ENCODE measurements around the gene GMEB2. TPM values are rescaled to one million over a fixed set of nuclear protein-coding genes. Genes with fewer than 3 reads are reported as not detected.

GMEB2 gene
- total and polyA plus RNA-seq, 2 donors (not counting 1 experiment from before 2014, with no cell fraction given), result 6.3 to 10.9 TPM

DNA sequence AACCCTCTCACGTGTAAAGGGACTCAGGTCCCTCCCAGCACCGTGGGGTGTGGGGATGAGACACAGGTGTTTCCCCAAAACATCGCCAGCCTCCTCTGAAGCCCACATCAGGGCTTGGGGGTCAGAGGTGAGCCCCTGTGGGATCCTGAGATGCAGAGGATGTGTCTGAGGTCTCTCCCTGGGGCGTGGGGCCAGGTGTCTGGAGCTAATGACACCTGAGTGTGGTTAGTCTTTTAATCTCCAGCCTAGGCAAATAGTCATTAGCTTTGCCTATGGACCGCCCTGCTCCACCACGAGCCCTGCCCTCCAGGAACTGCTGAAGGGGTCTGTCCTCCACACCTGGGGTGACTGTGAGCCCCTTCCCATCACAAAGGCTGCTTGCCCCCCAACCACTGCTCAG lies 81.1 kb downstream of the GMEB2 start:
- H4K20me1 ChIP-seq (ENCODE audit: control insufficient read depth, extremely low read depth, insufficient read depth, low read length), result no peaks in the 10 kb centered on the region
- no peak overlapping the region for H3K4me3 ChIP-seq (replicated peaks in 1 of 4; ENCODE audit: control extremely low read depth in 1 of 4, insufficient read depth in 1 of 4, low read depth in 3 of 4, low read length in 4 of 4)
- H3K4me1 ChIP-seq (ENCODE audit: control insufficient read depth, extremely low read depth, insufficient read depth, low read length), result no peaks in the 10 kb centered on the region
- H3K27ac ChIP-seq (ENCODE audit: insufficient read depth, low read length), result no peak overlapping the region
- peaks cover 11% of the 10 kb centered on the region for H3K27me3 ChIP-seq (ENCODE audit: control insufficient read depth, insufficient read depth, low read length)
- DNase-seq (ENCODE audit: low read depth in 2 of 2), result no peak
- H3K36me3 ChIP-seq (ENCODE audit: control insufficient read depth, insufficient read depth, low read length), result no peaks in the 10 kb centered on the region
- no peaks in the 10 kb centered on the region for H3K9me3 ChIP-seq (ENCODE audit: control insufficient read depth, insufficient read depth, low read depth, low read length)
- no peaks in the 10 kb centered on the region for H3K79me2 ChIP-seq (ENCODE audit: control insufficient read depth, insufficient read depth, low read length)
- H3K9ac ChIP-seq (ENCODE audit: insufficient read depth, low read length), result no peak overlapping the region
- no peak overlapping the region for H3K4me2 ChIP-seq (ENCODE audit: extremely low read depth, insufficient read depth, low read length)
- TF ChIP-seq, protein P1, sequence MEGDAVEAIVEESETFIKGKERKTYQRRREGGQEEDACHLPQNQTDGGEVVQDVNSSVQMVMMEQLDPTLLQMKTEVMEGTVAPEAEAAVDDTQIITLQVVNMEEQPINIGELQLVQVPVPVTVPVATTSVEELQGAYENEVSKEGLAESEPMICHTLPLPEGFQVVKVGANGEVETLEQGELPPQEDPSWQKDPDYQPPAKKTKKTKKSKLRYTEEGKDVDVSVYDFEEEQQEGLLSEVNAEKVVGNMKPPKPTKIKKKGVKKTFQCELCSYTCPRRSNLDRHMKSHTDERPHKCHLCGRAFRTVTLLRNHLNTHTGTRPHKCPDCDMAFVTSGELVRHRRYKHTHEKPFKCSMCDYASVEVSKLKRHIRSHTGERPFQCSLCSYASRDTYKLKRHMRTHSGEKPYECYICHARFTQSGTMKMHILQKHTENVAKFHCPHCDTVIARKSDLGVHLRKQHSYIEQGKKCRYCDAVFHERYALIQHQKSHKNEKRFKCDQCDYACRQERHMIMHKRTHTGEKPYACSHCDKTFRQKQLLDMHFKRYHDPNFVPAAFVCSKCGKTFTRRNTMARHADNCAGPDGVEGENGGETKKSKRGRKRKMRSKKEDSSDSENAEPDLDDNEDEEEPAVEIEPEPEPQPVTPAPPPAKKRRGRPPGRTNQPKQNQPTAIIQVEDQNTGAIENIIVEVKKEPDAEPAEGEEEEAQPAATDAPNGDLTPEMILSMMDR (conservative IDR thresholded peaks at IDR 0.05 in 1 of 2, IDR thresholded peaks at IDR 0.05 in 1 of 2; ENCODE audit: low read depth in 1 of 2, low read length in 2 of 2), result no peak
- no peak for TF ChIP-seq EZH2 (IDR thresholded peaks at IDR 0.05; ENCODE audit: low read length, missing control alignments)
- H2AFZ ChIP-seq (ENCODE audit: low read length), result no peak overlapping the region

DNA sequence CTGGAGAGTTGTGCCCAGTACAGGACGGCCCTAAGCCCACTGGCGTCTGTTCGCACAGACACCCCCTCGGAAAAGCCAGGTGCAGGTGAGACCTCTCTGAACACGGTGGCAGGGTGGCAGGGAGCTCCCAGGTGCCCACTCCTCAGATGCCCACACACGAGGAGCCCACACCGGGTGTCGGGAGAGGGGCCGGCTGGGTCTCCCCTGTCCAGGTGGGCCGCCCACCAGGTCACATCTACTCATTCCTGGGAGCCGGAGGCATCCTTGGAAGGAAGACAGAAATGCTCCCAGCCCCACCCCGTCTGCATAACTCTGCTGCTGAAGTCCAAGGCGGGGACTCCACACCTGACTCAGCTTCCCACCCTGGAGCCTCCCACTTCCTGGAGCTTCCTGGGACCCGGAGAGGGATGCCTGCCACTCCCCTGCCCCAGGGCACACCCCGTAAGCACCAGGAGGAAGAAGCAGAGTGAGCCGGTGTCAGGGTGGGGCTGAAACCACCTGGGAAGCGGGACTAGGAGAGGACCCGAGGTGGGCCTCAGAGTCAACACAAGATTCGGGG lies 81.9 kb downstream of the GMEB2 start:
- no peak overlapping the region for H3K9ac ChIP-seq (ENCODE audit: insufficient read depth, low read length)
- no peak overlapping the region for H2AFZ ChIP-seq (ENCODE audit: low read length)
- H3K9me3 ChIP-seq (ENCODE audit: control insufficient read depth, insufficient read depth, low read depth, low read length), result no peaks in the 10 kb centered on the region
- no peaks in the 10 kb centered on the region for H3K4me1 ChIP-seq (ENCODE audit: control insufficient read depth, extremely low read depth, insufficient read depth, low read length)
- no peaks in the 10 kb centered on the region for H3K79me2 ChIP-seq (ENCODE audit: control insufficient read depth, insufficient read depth, low read length)
- H3K36me3 ChIP-seq (ENCODE audit: control insufficient read depth, insufficient read depth, low read length), result no peaks in the 10 kb centered on the region
- H3K27me3 ChIP-seq (ENCODE audit: control insufficient read depth, insufficient read depth, low read length), result peaks cover 11% of the 10 kb centered on the region
- H3K4me2 ChIP-seq (ENCODE audit: extremely low read depth, insufficient read depth, low read length), result no peak overlapping the region
- no peaks in the 10 kb centered on the region for H4K20me1 ChIP-seq (ENCODE audit: control insufficient read depth, extremely low read depth, insufficient read depth, low read length)
- no peak overlapping the region for H3K4me3 ChIP-seq (replicated peaks in 1 of 4; ENCODE audit: control extremely low read depth in 1 of 4, insufficient read depth in 1 of 4, low read depth in 3 of 4, low read length in 4 of 4)
- no peak overlapping the region for H3K27ac ChIP-seq (ENCODE audit: insufficient read depth, low read length)
- TF ChIP-seq, protein P1 (conservative IDR thresholded peaks at IDR 0.05 in 1 of 2, IDR thresholded peaks at IDR 0.05 in 1 of 2; ENCODE audit: low read depth in 1 of 2, low read length in 2 of 2), result no peak
- no peak for TF ChIP-seq EZH2 (IDR thresholded peaks at IDR 0.05; ENCODE audit: low read length, missing control alignments)
- DNase-seq (ENCODE audit: low read depth in 2 of 2), result no peak

DNA sequence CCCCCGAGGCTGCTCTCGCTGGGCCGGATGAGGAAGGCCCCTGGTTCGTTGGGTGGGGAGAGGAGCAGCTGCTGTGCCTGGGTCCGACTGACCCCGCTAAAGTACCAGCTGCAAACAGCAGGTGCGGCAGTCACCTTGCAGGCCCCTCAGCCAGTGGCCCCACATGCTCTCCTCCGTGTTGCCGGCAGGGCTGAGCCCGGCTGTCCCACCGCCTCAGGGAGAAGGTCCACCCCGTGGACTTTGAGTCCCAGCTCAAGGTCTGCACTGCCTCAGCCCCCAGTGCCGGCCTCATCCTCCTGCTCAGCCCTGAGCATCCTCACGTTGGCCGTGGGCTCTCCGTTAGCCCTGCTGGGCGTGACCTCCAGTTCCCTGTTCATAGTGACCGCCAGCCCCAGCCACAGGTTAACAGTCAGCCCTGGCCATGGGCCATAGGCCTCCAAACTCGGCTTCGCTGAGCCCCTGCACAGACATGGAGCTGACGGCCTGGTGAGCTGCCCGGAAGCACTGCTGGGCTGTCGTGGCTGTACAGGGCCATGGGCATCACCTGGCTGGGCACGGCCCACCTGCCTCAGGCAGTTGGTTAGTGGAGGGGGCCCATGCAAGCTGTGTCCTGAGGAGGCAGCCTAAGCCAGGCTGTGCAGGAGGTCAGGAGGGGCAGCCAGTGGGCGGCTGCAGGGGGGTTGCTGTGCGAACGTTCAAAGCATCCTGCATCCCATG lies 82.5 kb downstream of the GMEB2 start:
- Histone ChIP-seq H3K27me3 (ENCODE audit: control insufficient read depth, insufficient read depth, low read length) (peaks cover 11% of the 10 kb centered on the region), H4K20me1 (ENCODE audit: control insufficient read depth, extremely low read depth, insufficient read depth, low read length) (no peaks in the 10 kb centered on the region), H3K9ac (ENCODE audit: insufficient read depth, low read length) (no peak overlapping the region), H3K27ac (ENCODE audit: insufficient read depth, low read length) (no peak overlapping the region), H3K79me2 (ENCODE audit: control insufficient read depth, insufficient read depth, low read length) (no peaks in the 10 kb centered on the region), H3K4me3 (replicated peaks in 1 of 4; ENCODE audit: control extremely low read depth in 1 of 4, insufficient read depth in 1 of 4, low read depth in 3 of 4, low read length in 4 of 4) (no peak overlapping the region), H2AFZ (ENCODE audit: low read length) (no peak overlapping the region), H3K4me1 (ENCODE audit: control insufficient read depth, extremely low read depth, insufficient read depth, low read length) (no peaks in the 10 kb centered on the region), H3K36me3 (ENCODE audit: control insufficient read depth, insufficient read depth, low read length) (no peaks in the 10 kb centered on the region), H3K4me2 (ENCODE audit: extremely low read depth, insufficient read depth, low read length) (no peak overlapping the region), H3K9me3 (ENCODE audit: control insufficient read depth, insufficient read depth, low read depth, low read length) (no peaks in the 10 kb centered on the region)
- no peak for TF ChIP-seq EZH2 (IDR thresholded peaks at IDR 0.05; ENCODE audit: low read length, missing control alignments)
- no peak for DNase-seq (ENCODE audit: low read depth in 2 of 2)
